Smooth muscle cell (in vitro differentiated cells): ENCODE data around the gene RAB3B. TPM values are rescaled to one million over a fixed set of nuclear protein-coding genes. Genes with fewer than 3 reads are reported as not detected.

Experiments
- DNase-seq: peaks from one replicate; lab custom pipeline; 2025; ENCODE audit not compliant: unreplicated experiment; lab: John Stamatoyannopoulos, UW
- H2AFZ ChIP-seq: fragments of 200-600 bp; sonication (generic); 2 replicates; pipeline ENCODE4 v1.6.0; 2016; ENCODE audit warnings: antibody characterized with exemption, low read depth, mild to moderate bottlenecking
- H3F3A ChIP-seq: fragments of 200-600 bp; sonication (generic); 2 replicates; pipeline ENCODE4 v1.6.0; 2017; ENCODE audit warnings: antibody characterized with exemption, low read depth
- H3K27ac ChIP-seq: fragments of 200-600 bp; sonication (generic); 2 replicates; pipeline ENCODE4 v1.5.1; 2016; ENCODE audit warnings: low read depth, mild to moderate bottlenecking
- H3K27me3 ChIP-seq: fragments of 200-600 bp; sonication (generic); 2 replicates; pipeline ENCODE4 v1.6.1; 2016; ENCODE audit warnings: low read depth, mild to moderate bottlenecking
- H3K36me3 ChIP-seq: fragments of 200-600 bp; sonication (generic); 2 replicates; pipeline ENCODE4 v1.5.1; 2016; ENCODE audit warnings: low read depth
- H3K4me1 ChIP-seq: fragments of 200-600 bp; sonication (generic); 2 replicates; pipeline ENCODE4 v1.5.1; 2016; ENCODE audit warnings: low read depth
- H3K4me2 ChIP-seq: fragments of 200-600 bp; sonication (generic); 2 replicates; pipeline ENCODE4 v1.6.0; 2016; ENCODE audit warnings: mild to moderate bottlenecking
- H3K4me3 ChIP-seq: fragments of 200-600 bp; sonication (generic); 2 replicates; pipeline ENCODE4 v1.5.1; 2016; ENCODE audit warnings: mild to moderate bottlenecking
- H3K79me2 ChIP-seq: fragments of 200-600 bp; sonication (generic); 2 replicates; pipeline ENCODE4 v1.6.0; 2016; ENCODE audit warnings: low read depth, mild to moderate bottlenecking
- H3K9ac ChIP-seq: fragments of 200-600 bp; sonication (generic); 2 replicates; pipeline ENCODE4 v1.6.0; 2016; ENCODE audit warnings: low read depth
- H3K9me3 ChIP-seq: fragments of 200-600 bp; sonication (generic); replicated peaks from 2 replicates; pipeline ENCODE4 v1.5.1; 2016; ENCODE audit warnings: low read depth
- H4K20me1 ChIP-seq: fragments of 200-600 bp; sonication (generic); 2 replicates; pipeline ENCODE4 v1.6.0; 2016; ENCODE audit warnings: low read depth
- CTCF ChIP-seq: fragments of 200-600 bp; sonication (generic); IDR thresholded peaks from 2 replicates; pipeline ENCODE4 v1.5.1; 2017; ENCODE audit warnings: borderline replicate concordance, mild to moderate bottlenecking, antibody characterized with exemption; ENCODE audit not compliant: insufficient read depth, poor library complexity, severe bottlenecking
- WGBS: methylation state at CpG from one replicate; pipeline ENCODE4 v1.1.7; 2016; ENCODE audit warnings: low lambda C conversion rate; 5-methylcytosine and 5-hydroxymethylcytosine counted together
- polyA plus RNA-seq: library from polyadenylated mRNA; unstranded; fragments of >200 nt; fragmentation: Nextera tagmentation; extraction: Ambion mirVana; gene quantifications from 2 replicates; pipeline ENCODE4 v1.2.1, GENCODE V29; 2016
- total RNA-seq: library from RNA; depleted of rRNA; stranded (reverse); fragments of >200 nt; gene quantifications from 2 replicates; pipeline ENCODE4 v1.2.3, GENCODE V29; 2014

The RAB3B gene
- total and polyA plus RNA-seq, 2 experiments from 2014 or later, result 3.5 to 9.3 TPM

GRCh38 chr1:51936531-51936930, 54.0 kb downstream of the RAB3B start:
- WGBS, result 97% methylated on average over 4 of the region's 4 CpGs

GRCh38 chr1:51933344-51933743, 57.2 kb downstream of the RAB3B start:
- H3K4me3 ChIP-seq, result no peak overlapping the region
- H3K9ac ChIP-seq, result no peak overlapping the region
- H3K36me3 ChIP-seq, result no peaks in the 10 kb centered on the region
- no peak for TF ChIP-seq CTCF
- no peak overlapping the region for H3K4me2 ChIP-seq
- H3K27me3 ChIP-seq, result no peaks in the 10 kb centered on the region
- H4K20me1 ChIP-seq, result no peaks in the 10 kb centered on the region
- no peak overlapping the region for H2AFZ ChIP-seq
- H3K4me1 ChIP-seq, result no peaks in the 10 kb centered on the region
- no peaks in the 10 kb centered on the region for H3F3A ChIP-seq
- DNase-seq, result no peak
- H3K9me3 ChIP-seq, result no peaks in the 10 kb centered on the region
- WGBS, result 95% methylated on average over 1 of the region's 1 CpG
- no peaks in the 10 kb centered on the region for H3K79me2 ChIP-seq
- no peak overlapping the region for H3K27ac ChIP-seq

More at GRCh38 chr1:51936531-51936930, 54.0 kb downstream of the RAB3B start:
- TF ChIP-seq CTCF, result no peak
- Histone ChIP-seq H3K27me3 (no peaks in the 10 kb centered on the region), H3K79me2 (no peaks in the 10 kb centered on the region), H3K36me3 (no peaks in the 10 kb centered on the region), H3K9me3 (no peaks in the 10 kb centered on the region), H3K4me1 (no peaks in the 10 kb centered on the region), H3K27ac (no peak overlapping the region), H3F3A (no peaks in the 10 kb centered on the region), H3K4me3 (no peak overlapping the region), H4K20me1 (no peaks in the 10 kb centered on the region), H3K4me2 (no peak overlapping the region), H2AFZ (no peak overlapping the region), H3K9ac (no peak overlapping the region)
- DNase-seq, result no peak

- Histone ChIP-seq H2AFZ (no peak overlapping the region), H3K79me2 (no peaks in the 10 kb centered on the region), H3K27me3 (no peaks in the 10 kb centered on the region), H3K9ac (no peak overlapping the region), H4K20me1 (no peaks in the 10 kb centered on the region), H3K4me3 (no peak overlapping the region), H3K9me3 (no peaks in the 10 kb centered on the region), H3K4me1 (no peaks in the 10 kb centered on the region), H3K27ac (no peak overlapping the region), H3K4me2 (no peak overlapping the region), H3K36me3 (no peaks in the 10 kb centered on the region), H3F3A (no peaks in the 10 kb centered on the region)
- no peak for DNase-seq
- no peak for TF ChIP-seq CTCF
These were observed 60.2 kb downstream of the RAB3B start for GRCh38 chr1:51930329-51930728.

GRCh38 chr1:51928896-51929295, 61.6 kb downstream of the RAB3B start:
- Histone ChIP-seq H3K27me3 (no peaks in the 10 kb centered on the region), H3K9ac (no peak overlapping the region), H4K20me1 (no peaks in the 10 kb centered on the region), H3K4me1 (no peaks in the 10 kb centered on the region), H3K4me3 (no peak overlapping the region), H3K27ac (no peak overlapping the region), H3K79me2 (no peaks in the 10 kb centered on the region), H3K4me2 (no peak overlapping the region), H3F3A (no peaks in the 10 kb centered on the region), H3K36me3 (no peaks in the 10 kb centered on the region), H2AFZ (no peak overlapping the region), H3K9me3 (no peaks in the 10 kb centered on the region)
- 90% methylated on average over 1 of the region's 1 CpG for WGBS
- no peak for DNase-seq
- TF ChIP-seq CTCF, result no peak
